Panc1 (cell line): Measurements from ENCODE around the gene RSPH1.

ENCODE experiments used
- CTCF ChIP-seq: fragments of 450-650 bp; IDR thresholded peaks from 2 replicates; pipeline ENCODE4 v1.5.1; 2017; ENCODE audit warnings: mild to moderate bottlenecking
- POLR2AphosphoS5 ChIP-seq: IDR thresholded peaks from 2 replicates; pipeline ENCODE4 v1.6.1; 2012; ENCODE audit warnings: mild to moderate bottlenecking, low read depth, low read length, moderate library complexity
- TCF7L2 ChIP-seq: IDR thresholded peaks from 2 replicates; pipeline ENCODE4 v1.6.1; 2011; ENCODE audit warnings: mild to moderate bottlenecking, low read depth, low read length, inconsistent platforms

- TF ChIP-seq CTCF, result no peak
- no peak for TF ChIP-seq TCF7L2
- TF ChIP-seq POLR2AphosphoS5, result no peak
Observed at GRCh38 chr21:42533963-42534355, 37.9 kb upstream of the RSPH1 start.
